IPS-NIHi11 (cell line): ENCODE measurements around the gene MCRS1.
"Not testable (repeated sequence)": the region's sequence is repeated elsewhere in the genome, so short reads cannot be mapped to it uniquely, and the experiment has no call there.

Experiments used
- DNase-seq: peaks from one replicate; pipeline ENCODE4 v3.0.0; 2012; ENCODE audit warnings: mixed read lengths, low spot score

MCRS1 gene

DNA sequence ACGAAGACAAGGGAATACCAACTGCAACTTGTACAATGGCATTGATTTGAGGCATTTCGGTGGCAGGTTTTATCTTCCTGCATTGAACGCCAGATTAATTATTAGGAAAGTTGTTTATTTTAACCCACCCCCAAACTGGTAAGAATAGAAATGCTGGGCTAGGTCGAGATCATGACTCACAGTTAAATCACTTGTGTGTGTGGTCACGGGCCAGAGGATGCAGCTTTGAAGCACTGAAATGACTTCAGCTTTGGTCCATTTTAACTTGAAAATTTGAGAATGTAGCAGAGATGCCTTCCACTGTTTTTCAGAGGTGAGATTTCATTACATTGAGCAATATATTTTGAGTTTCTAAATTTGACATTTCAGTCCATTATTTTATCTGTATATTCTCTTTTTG is 52.7 kb downstream of the MCRS1 start:
- DNase-seq = no peak

DNA sequence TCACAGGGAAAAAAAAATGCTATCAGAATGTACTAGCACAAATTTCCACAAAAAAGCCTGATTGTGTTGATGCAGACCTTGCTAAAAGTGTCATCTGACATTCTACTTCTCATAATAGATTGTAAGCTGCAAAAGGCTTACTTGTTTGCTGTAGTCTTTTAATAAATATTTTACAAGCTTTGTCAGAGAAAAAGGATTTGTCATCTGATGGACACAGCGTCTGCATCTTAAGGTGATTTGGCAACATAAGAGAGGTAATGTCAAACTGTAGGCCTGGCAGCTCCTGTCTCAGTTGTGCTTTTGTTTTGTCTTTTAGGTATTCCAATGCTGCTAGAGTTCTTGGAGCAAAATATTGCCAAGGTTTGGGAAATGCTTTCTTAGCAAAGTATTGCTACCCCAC is 55.4 kb downstream of the MCRS1 start:
- DNase-seq = no peak

DNA sequence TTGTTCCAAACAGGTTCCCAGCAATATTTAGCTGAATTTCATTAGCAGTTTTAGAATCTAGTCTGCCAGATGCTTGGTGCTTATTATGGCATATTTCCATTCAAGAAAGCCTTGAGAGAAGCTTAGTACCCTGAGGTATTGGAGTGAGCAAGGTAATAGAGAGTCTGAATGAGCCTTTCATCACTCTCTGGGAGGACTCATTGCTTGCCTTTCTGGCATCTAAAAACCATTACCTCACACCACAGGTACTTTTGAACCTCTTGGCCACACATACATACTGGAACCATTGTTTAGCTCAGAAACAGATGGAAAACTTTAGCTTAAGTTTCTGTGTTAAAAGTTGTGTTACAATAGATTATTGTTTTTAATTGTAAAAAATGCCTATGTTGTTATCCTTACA is 56.5 kb downstream of the MCRS1 start:
- no peak for DNase-seq

DNA sequence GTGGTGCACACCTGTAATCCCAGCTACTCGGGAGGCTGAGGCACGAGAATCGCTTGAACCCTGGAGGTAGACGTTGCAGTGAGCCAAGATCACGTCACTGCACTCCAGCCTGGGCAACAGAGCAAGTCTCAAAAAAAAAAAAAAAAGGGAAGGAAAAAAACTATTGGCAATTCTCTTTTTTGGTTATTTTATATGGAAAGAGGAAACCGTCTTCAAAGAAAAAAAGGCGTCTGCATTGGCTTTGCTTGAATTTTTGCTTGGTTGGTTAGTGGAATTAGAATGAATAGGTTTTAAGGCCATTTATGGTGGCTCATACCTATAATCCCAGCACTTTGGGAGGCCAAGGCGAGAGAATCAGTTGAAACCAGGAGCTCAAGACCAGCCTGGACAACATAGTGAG is 58.3 kb downstream of the MCRS1 start:
- not testable (repeated sequence) for DNase-seq
